ENCODE measurements around the gene ALKBH7. TPM values are rescaled to one million over a fixed set of nuclear protein-coding genes. Genes with fewer than 3 reads are reported as not detected.

Gene ALKBH7
- total and polyA plus RNA-seq, 10 of the 15 experiments (the other 5 are each of a cell fraction or from before 2014, with no cell fraction given), result 0.31 to 82.5 (median 37.6) TPM

- Histone ChIP-seq H3K79me2 (ENCODE audit: control insufficient read depth, insufficient read depth, low read length) (no peaks in the 10 kb centered on the region), H3K4me3 (no peak overlapping the region), H3K9ac (ENCODE audit: control insufficient read depth, insufficient read depth, low read length) (no peak overlapping the region), H3K9me3 (replicated peaks; ENCODE audit: control insufficient read depth, insufficient read depth, low read length) (no peaks in the 10 kb centered on the region), H3K36me3 (ENCODE audit: control insufficient read depth in 2 of 2, insufficient read depth in 2 of 2, low read length in 1 of 2) (no peaks in the 10 kb centered on the region), H3K4me1 (ENCODE audit: control insufficient read depth, insufficient read depth, low read length) (no peaks in the 10 kb centered on the region), H3K27ac (ENCODE audit: control insufficient read depth, insufficient read depth) (no peak overlapping the region), H2AFZ (ENCODE audit: control insufficient read depth, low read depth, low read length) (no peak overlapping the region), H3K4me2 (ENCODE audit: control insufficient read depth, insufficient read depth) (no peak overlapping the region), H3K27me3 (replicated peaks in 1 of 2; ENCODE audit: control insufficient read depth in 2 of 2, insufficient read depth in 2 of 2, low read length in 1 of 2) (no peaks in the 10 kb centered on the region), H4K20me1 (ENCODE audit: control insufficient read depth, insufficient read depth) (no peaks in the 10 kb centered on the region)
- in situ Hi-C loops (cut with MboI), result no loop called here
- intact Hi-C loops (cut with micrococcal nuclease; ENCODE audit: unreplicated experiment), result no loop called here
- CTCF ChIA-PET, result no interaction called here
- SMC1A ChIA-PET (ENCODE audit: uncharacterized antibody, unreplicated experiment), result no interaction called here
- WGBS (ENCODE audit: insufficient coverage, insufficient replicate concordance, low lambda C conversion rate, missing lambda C conversion rate), result 37% methylated on average over 10 of the region's 10 CpGs
- POLR2A ChIA-PET, result no interaction called here
- no peak for FAIRE-seq
- RAD21 ChIA-PET (ENCODE audit: unreplicated experiment), result no interaction called here
- BruUV-seq (replicated peaks), result no TSS peak
- no peak for ATAC-seq
- TF ChIP-seq POLR2AphosphoS5 (IDR thresholded peaks at IDR 0.05; ENCODE audit: low read length) (no peak), RAD21 (IDR thresholded peaks at IDR 0.05; ENCODE audit: insufficient read depth, low read depth, low read length) (no peak), CEBPB (IDR thresholded peaks at IDR 0.05; ENCODE audit: borderline replicate concordance in 1 of 2, low read depth in 2 of 2, low read length in 2 of 2) (no peak), SMAD5 (IDR thresholded peaks at IDR 0.05; ENCODE audit: low read depth) (no peak), NFYA (IDR thresholded peaks at IDR 0.05; ENCODE audit: borderline replicate concordance, low read depth, low read length) (no peak), SREBF1 (IDR thresholded peaks at IDR 0.05; ENCODE audit: low read length) (no peak), TAF1 (IDR thresholded peaks at IDR 0.05; ENCODE audit: borderline replicate concordance, low read depth, low read length) (no peak), IRF5 (IDR thresholded peaks at IDR 0.05; ENCODE audit: borderline replicate concordance) (no peak), RFX5 (IDR thresholded peaks at IDR 0.05; ENCODE audit: low read depth, low read length) (no peak), ZNF384 (IDR thresholded peaks at IDR 0.05; ENCODE audit: borderline replicate concordance, low read depth, low read length) (no peak), HDGF (IDR thresholded peaks at IDR 0.05) (no peak), CBX5 (IDR thresholded peaks at IDR 0.05; ENCODE audit: low read depth) (no peak)
- TF ChIP-seq, protein P1, sequence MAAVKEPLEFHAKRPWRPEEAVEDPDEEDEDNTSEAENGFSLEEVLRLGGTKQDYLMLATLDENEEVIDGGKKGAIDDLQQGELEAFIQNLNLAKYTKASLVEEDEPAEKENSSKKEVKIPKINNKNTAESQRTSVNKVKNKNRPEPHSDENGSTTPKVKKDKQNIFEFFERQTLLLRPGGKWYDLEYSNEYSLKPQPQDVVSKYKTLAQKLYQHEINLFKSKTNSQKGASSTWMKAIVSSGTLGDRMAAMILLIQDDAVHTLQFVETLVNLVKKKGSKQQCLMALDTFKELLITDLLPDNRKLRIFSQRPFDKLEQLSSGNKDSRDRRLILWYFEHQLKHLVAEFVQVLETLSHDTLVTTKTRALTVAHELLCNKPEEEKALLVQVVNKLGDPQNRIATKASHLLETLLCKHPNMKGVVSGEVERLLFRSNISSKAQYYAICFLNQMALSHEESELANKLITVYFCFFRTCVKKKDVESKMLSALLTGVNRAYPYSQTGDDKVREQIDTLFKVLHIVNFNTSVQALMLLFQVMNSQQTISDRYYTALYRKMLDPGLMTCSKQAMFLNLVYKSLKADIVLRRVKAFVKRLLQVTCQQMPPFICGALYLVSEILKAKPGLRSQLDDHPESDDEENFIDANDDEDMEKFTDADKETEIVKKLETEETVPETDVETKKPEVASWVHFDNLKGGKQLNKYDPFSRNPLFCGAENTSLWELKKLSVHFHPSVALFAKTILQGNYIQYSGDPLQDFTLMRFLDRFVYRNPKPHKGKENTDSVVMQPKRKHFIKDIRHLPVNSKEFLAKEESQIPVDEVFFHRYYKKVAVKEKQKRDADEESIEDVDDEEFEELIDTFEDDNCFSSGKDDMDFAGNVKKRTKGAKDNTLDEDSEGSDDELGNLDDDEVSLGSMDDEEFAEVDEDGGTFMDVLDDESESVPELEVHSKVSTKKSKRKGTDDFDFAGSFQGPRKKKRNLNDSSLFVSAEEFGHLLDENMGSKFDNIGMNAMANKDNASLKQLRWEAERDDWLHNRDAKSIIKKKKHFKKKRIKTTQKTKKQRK (IDR thresholded peaks at IDR 0.05; ENCODE audit: low read depth, low read length), result no peak
- DNase-seq (ENCODE audit: low read depth, low spot score), result no peak
Observed at GRCh38 chr19:6402058-6402457, 29.5 kb downstream of the ALKBH7 start.

Measured in GM12878 (cell line).